ENCODE results near the gene IGFBP3.

IGFBP3 gene

DNA sequence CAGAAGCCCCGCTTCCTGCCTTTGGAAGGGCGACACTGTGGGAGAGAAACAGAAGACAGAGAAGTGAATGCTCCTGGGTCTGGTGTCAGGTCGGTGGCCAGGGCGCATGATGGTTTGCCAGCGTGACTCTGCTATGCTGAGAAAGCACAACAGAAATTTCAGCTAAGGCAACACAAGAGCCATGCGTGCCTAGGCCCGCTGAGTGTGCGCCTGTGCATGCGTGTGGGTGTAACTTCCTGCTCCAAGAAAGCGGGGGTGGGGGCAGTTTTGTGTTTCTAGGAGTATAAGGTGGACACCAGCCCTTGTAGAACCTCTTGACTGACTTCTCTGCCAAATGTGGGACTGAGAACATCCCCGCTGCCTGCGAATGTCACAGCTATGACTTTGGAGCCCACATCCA is 6.2 kb downstream of the IGFBP3 start:
- peak overlapping the region; percentile 59 for H3K27ac Mint-ChIP-seq
- no peaks in the 10 kb centered on the region for H3K9me3 Mint-ChIP-seq
- H3K4me3 Mint-ChIP-seq, result no peak overlapping the region
- H3K4me1 Mint-ChIP-seq, result peaks cover 1% of the 10 kb centered on the region
- H3K36me3 Mint-ChIP-seq, result no peaks in the 10 kb centered on the region
- peaks cover 27% of the 10 kb centered on the region for H3K27me3 Mint-ChIP-seq

DNA sequence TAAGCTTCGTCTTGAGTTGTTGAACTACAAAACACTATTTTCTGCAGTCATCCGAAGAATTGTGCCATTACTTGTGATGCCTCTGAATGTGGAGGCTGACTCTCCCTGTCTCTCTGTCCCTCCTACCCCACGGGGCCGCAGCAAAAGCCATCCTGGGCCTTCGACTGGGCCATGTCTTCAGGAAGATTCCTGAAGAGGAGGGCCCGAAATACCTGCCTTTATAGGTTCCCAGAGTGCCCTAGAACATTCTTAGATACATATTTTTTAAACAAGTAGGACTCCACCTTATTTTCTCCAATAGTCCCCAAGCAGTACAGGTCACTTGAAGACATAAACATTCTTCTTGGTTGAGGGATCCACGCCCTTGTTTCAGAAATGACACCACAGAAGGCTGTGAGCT is 8.1 kb downstream of the IGFBP3 start:
- Mint-ChIP-seq H3K9me3 (no peaks in the 10 kb centered on the region), H3K4me1 (no peaks in the 10 kb centered on the region)

DNA sequence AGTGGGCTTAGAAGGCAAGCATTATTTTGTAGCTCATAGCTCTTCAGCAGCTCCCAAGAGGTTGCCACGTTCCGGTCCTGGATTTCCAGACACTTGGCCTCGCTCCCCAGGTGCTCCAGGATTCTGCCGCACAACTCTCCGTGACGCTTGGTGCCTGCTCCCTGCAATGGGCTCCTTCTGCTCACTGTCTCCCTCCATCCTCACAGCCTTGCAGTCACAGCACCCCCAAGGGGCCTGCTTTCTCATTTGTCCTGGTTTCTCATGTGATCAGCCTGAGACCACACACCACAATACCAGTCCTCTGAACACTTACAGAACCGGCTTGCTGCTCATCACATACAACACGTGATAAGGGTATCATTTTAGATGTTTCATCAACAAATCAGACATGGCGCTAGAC is 9.8 kb downstream of the IGFBP3 start:
- Mint-ChIP-seq H3K36me3 (no peaks in the 10 kb centered on the region), H3K4me1 (no peaks in the 10 kb centered on the region), H3K27me3 (peaks cover 16% of the 10 kb centered on the region), H3K9me3 (peaks cover 2% of the 10 kb centered on the region), H3K4me3 (no peak overlapping the region), H3K27ac (no peak overlapping the region)

More for the DNA sequence above, 8.1 kb downstream of the IGFBP3 start:
- Mint-ChIP-seq H3K27me3 (peaks cover 23% of the 10 kb centered on the region), H3K36me3 (no peaks in the 10 kb centered on the region), H3K27ac (no peak overlapping the region), H3K4me3 (no peak overlapping the region)

DNA sequence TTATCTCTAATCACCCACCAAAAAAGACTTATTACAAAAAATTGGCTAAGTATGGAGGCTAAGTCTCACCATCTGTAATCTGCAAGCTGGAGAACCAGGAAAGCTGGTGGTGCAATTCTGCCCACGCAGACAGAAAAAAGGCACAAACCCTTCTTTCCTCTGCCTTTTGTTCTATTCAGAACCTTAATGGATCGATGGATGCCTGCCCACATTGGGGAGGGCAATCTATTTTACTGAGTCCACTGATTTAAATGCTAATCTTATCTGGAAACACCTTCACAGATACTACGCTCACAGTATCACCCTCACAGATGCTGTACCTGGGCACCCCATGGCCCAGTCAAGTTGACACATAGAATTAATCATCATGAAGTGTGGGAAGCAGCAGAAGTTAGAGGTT is 10.2 kb downstream of the IGFBP3 start:
- Mint-ChIP-seq H3K27me3 (peaks cover 13% of the 10 kb centered on the region), H3K4me3 (no peak overlapping the region), H3K36me3 (no peaks in the 10 kb centered on the region), H3K4me1 (no peaks in the 10 kb centered on the region), H3K27ac (no peak overlapping the region), H3K9me3 (peaks cover 5% of the 10 kb centered on the region)

DNA sequence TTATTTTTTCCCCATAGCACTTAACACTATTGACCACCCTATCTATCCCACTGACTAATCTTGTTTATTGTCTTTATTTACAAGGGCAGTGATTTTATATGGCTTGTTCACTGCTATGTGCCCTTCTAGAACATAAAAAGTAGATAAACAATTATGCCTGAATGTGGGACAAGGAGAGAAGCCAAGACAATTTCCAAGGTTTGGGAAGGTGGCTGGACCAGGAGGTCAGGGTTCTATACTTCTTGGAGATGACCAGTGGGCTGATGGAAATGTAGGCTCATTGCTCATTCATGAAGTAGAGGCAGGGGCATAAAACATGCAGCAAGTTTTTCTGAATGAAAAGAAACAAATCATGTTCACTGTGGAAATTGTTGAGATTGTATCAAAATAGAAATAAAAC is 11.5 kb downstream of the IGFBP3 start:
- H3K9me3 Mint-ChIP-seq, result peaks cover 5% of the 10 kb centered on the region
- no peaks in the 10 kb centered on the region for H3K36me3 Mint-ChIP-seq
- H3K4me1 Mint-ChIP-seq, result no peaks in the 10 kb centered on the region
- H3K4me3 Mint-ChIP-seq, result no peak overlapping the region
- H3K27me3 Mint-ChIP-seq, result peaks cover 8% of the 10 kb centered on the region
- H3K27ac Mint-ChIP-seq, result no peak overlapping the region

DNA sequence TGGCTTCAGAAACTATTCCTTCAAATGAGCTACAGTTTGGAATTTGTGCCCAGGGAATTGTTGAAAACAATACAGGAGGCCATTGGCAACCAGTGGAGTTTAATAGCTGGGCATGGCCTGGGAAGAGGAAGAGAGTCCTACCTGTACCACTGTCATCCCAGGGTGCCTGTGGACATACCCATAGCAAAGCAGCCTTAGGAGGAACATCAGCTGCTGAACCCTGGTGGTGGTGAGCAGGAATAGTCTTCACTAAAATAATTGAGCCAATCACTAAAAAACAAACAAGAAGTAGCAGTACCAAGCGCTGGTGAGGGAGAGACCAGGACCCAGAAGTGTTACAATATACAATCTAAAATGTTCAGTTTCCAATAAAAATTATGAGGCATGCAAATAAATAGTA is 18.3 kb downstream of the IGFBP3 start:
- peaks cover 5% of the 10 kb centered on the region for H3K9me3 Mint-ChIP-seq
- no peak overlapping the region for H3K4me3 Mint-ChIP-seq
- peaks cover 4% of the 10 kb centered on the region for H3K27me3 Mint-ChIP-seq
- no peaks in the 10 kb centered on the region for H3K4me1 Mint-ChIP-seq
- H3K36me3 Mint-ChIP-seq, result no peaks in the 10 kb centered on the region
- H3K27ac Mint-ChIP-seq, result no peak overlapping the region

DNA sequence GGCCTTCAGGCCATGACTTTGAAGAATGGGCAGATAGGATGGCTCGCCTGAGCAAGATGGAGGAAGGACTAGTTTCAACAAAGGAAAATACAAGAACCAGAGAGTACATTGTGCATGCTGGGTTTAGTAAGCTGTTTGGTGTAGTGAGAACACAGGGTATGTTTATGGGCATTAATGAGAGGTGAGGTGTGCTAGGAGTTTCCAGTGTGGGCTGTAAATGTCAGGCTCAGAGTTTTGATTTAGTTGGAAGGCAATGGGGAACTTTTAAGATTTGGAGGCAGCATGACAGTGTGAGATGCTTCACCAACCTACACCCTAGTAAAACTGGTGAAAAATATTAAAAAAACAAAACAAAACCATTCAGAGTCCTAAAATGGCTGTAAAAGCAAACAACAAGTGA is 19.5 kb downstream of the IGFBP3 start:
- Mint-ChIP-seq H3K36me3 (no peaks in the 10 kb centered on the region), H3K9me3 (peaks cover 5% of the 10 kb centered on the region)

DNA sequence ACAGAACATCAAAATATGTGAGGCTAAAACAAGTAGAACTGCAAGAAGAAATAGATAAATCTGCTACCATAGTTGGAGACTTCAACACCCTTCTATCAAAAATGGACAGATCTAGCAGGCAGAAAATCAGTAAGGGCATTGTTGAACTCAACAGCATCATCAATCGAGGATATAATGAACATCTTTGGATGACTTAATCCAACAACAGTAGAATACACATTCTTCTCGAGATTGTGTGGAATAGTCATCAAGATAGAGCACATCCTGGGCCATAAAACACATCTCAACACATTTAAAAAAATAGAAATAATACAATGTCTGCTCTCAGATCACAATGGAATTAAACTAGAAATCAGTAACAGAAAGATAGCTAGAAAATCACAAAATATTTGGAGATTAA is 22.9 kb downstream of the IGFBP3 start:
- Mint-ChIP-seq H3K36me3 (no peaks in the 10 kb centered on the region), H3K4me3 (no peak overlapping the region), H3K27me3 (peaks cover 24% of the 10 kb centered on the region), H3K9me3 (no peaks in the 10 kb centered on the region), H3K4me1 (no peaks in the 10 kb centered on the region), H3K27ac (no peak overlapping the region)

More for the DNA sequence above, 19.5 kb downstream of the IGFBP3 start:
- H3K4me3 Mint-ChIP-seq, result no peak overlapping the region
- H3K4me1 Mint-ChIP-seq, result no peaks in the 10 kb centered on the region
- H3K27me3 Mint-ChIP-seq, result peaks cover 10% of the 10 kb centered on the region
- no peak overlapping the region for H3K27ac Mint-ChIP-seq

DNA sequence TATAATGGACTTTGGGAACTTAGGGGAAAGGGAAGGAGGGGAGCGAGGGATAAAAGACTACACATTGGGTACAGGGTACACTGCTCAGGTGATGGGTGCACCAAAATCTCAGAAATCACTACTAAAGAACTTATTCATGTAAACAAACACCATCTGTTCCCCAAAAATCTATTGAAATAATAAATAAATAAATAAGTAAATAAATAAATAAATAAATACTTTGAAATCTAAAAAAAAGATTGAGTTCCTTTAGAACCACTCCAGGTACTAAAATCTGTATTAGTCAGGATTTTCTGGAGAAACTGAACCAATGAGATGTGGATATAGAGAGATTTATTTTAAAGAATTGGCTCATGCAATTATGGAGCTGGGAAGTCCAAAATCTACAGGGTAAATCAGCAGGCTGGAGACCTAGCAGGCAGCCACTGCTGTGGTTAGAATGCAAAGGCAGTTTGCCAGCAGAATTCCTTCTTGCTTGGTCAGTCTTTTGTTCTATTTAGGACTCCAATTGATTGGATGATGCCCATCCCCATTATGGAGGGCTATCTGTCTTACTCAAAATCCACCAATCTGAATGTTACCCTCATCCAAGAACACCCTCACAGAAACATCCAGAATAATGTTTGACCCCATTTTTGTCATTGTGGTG is 23.9 kb downstream of the IGFBP3 start:
- no peak overlapping the region for H3K27ac Mint-ChIP-seq
- H3K4me3 Mint-ChIP-seq, result no peak overlapping the region
- peaks cover 26% of the 10 kb centered on the region for H3K27me3 Mint-ChIP-seq
- H3K36me3 Mint-ChIP-seq, result no peaks in the 10 kb centered on the region
- H3K9me3 Mint-ChIP-seq, result no peaks in the 10 kb centered on the region
- H3K4me1 Mint-ChIP-seq, result no peaks in the 10 kb centered on the region

DNA sequence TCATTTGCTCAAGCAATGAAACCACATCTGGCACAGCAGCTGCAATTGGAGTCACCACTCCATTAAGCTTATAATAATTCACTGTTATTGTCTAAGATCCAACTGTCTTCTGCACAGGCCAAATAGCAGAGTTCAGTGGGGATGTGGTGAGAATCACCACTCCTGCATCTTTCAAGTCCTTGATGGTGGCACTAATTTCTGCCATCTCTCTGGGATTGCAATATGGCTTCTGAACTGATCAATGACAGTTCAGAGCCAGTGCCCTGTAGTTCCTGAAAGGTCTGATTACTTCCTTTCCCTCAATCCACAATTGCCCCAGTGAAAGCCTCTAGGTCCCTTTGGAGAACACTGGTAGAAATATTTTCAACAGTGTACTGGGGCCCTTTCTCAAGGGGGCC is 26.4 kb downstream of the IGFBP3 start:
- H3K9me3 Mint-ChIP-seq, result no peaks in the 10 kb centered on the region
- H3K36me3 Mint-ChIP-seq, result no peaks in the 10 kb centered on the region
- peaks cover 37% of the 10 kb centered on the region for H3K27me3 Mint-ChIP-seq
- H3K4me1 Mint-ChIP-seq, result no peaks in the 10 kb centered on the region
- no peak overlapping the region for H3K27ac Mint-ChIP-seq
- H3K4me3 Mint-ChIP-seq, result no peak overlapping the region

DNA sequence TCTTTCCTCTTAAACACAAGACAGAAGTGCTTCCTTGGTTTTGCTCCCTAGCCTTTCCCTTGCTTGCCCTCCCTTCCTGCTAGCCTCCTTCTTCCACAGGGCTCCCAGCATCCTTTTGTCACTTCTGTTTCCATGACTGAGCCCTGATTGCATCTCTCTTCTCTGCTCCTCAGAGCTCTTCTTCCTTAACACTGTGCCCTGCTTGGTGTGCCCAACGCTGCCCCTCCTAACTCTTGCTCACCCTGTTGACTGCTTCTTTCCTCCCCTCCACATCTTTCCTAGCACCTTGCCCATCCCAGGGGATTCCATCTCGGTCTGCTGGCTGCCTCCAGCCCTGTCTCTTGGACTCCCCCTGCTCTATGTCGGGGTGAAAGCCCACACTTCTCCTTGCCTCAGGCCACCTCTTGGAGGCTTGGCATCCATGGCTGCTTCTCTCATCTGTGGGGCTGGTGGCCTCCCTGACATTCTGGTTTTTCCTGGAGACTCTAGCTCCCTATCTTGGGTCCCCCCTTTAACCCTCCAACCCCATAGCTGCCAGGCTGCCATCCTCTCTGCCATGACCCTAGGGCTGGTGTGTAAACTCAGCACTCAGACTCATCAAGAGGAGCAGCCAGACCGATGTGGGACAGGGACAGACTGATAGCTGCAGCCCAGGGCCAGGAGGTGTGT is 26.9 kb downstream of the IGFBP3 start:
- Mint-ChIP-seq H3K27me3 (peaks cover 42% of the 10 kb centered on the region), H3K9me3 (no peaks in the 10 kb centered on the region), H3K36me3 (no peaks in the 10 kb centered on the region), H3K4me3 (no peak overlapping the region), H3K4me1 (no peaks in the 10 kb centered on the region), H3K27ac (no peak overlapping the region)

DNA sequence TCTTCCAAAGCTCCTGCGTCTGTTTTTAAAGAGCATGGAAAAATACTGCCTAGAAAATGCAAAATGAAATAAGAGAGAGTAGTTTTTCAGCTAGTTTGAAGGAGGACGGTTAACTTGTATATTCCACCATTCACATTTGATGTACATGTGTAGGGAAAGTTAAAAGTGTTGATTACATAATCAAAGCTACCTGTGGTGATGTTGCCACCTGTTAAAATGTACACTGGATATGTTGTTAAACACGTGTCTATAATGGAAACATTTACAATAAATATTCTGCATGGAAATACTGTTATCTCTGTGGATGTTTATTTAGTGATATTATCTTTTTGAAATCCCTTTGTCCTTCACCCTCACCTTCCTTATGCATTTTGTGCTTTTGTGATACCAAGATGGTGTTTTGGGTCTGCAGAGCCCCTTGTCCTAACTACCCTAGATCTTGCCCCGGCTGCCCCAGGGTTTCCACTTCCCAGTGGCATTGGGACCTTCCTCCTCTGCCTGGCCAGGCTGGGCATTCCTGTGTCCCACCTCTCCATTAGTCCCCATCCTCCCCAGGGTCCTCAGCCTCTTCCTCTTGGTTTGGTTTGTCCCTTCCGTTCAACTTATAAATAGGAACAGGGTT is 27.6 kb downstream of the IGFBP3 start:
- Mint-ChIP-seq H3K27me3 (peaks cover 43% of the 10 kb centered on the region), H3K4me1 (no peaks in the 10 kb centered on the region), H3K9me3 (no peaks in the 10 kb centered on the region), H3K36me3 (no peaks in the 10 kb centered on the region), H3K4me3 (no peak overlapping the region), H3K27ac (no peak overlapping the region)

DNA sequence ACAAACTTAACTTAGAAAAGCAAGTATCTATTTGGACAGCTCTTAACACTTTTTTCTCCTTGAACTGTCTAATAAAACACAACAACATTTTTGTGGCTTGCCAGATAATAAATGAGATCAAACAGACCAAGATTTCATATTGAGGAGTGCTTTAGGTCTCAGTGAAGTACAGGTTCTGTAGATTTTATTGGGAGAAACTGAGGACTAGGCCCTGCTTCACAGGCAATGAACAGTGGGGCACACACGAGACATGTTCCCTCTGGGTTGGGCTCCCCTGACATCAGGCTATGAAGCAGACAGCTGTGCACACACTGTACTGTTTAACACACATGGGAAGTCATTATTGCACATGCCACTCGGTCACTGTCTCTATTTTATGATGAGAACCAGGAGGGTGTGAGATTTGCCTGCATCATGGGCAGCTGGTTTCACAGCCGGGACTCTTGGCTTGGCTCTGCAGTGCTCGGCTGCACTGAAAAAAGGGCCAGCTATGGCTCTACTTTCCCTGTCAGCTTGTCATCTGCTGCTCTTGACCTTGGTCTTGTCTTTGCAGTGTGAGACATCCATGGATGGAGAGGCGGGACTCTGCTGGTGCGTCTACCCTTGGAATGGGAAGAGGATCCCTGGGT is 28.6 kb downstream of the IGFBP3 start:
- H3K4me1 Mint-ChIP-seq, result no peaks in the 10 kb centered on the region
- H3K27ac Mint-ChIP-seq, result no peak overlapping the region
- H3K27me3 Mint-ChIP-seq, result peaks cover 39% of the 10 kb centered on the region
- H3K9me3 Mint-ChIP-seq, result no peaks in the 10 kb centered on the region
- no peak overlapping the region for H3K4me3 Mint-ChIP-seq
- H3K36me3 Mint-ChIP-seq, result no peaks in the 10 kb centered on the region

DNA sequence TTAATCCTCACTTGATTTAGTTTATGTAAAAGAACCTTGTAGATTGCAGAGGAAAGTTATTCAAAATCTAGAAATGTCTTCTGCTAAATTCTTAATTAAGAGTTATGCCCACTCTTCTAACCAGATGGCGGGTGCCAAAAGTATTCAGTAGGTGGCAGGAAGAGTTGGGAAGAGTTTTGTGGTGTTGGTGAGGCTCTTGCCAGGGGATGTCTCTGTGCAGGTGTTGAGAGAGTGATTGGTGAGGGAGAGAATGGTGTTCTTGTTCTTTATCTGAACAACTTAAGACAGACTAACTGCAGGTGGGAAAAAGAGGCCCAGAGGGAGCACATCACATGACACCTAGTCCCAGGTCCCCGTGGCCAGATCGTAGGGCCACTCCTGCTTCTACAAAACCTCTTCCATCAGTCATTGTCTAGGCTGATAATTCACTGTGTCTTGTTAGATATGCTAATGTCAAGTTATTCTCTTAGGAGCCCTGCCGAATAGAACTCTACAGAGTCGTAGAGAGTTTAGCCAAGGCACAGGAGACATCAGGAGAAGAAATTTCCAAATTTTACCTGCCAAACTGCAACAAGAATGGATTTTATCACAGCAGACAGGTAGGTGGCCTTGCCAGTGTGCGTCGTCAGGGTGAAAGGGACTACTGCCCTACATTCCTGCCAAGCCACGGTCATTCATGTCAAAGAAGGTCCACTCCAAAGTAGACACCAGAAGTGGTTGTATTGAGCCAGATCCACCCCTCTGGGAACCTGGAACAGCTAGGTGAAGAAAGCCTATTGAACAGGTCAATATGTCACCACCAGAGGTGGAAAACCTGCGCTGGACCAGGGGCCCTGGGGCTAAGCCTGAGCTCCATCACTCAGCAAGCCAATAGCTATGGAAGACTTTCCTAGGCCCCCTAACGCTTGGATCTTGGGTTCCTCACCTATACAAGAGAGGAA is 29.3 kb downstream of the IGFBP3 start:
- Mint-ChIP-seq H3K4me3 (no peak overlapping the region), H3K4me1 (no peaks in the 10 kb centered on the region), H3K9me3 (no peaks in the 10 kb centered on the region), H3K36me3 (no peaks in the 10 kb centered on the region), H3K27me3 (peaks cover 40% of the 10 kb centered on the region), H3K27ac (no peak overlapping the region)

DNA sequence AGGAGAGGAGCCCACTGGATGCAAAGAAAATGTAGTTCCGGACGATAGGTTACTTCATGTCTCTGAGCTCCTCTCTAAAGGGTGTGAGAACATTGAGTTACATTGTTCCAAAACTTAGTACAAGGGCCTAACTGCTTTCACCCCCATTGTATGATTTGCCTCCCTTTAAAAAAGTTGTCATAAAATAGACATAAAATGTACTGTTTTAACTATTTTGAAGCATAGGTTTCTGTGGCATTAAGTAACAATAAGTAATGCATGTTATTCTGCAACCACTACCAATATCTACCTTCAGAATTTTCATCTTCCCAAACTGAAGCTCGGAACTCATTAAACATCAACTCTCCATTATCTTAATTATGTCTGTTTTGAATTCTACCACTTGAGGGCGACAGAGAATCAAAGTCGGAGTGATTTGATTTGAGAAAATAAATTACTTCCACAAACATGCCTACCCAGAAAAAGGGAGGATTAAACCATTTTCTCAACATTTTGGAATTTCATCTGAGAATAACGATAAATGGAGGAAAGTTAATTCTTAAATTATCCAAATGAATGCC is 30.1 kb downstream of the IGFBP3 start:
- no peaks in the 10 kb centered on the region for H3K9me3 Mint-ChIP-seq
- H3K4me3 Mint-ChIP-seq, result no peak overlapping the region
- H3K36me3 Mint-ChIP-seq, result no peaks in the 10 kb centered on the region
- no peaks in the 10 kb centered on the region for H3K4me1 Mint-ChIP-seq
- no peak overlapping the region for H3K27ac Mint-ChIP-seq
- peaks cover 38% of the 10 kb centered on the region for H3K27me3 Mint-ChIP-seq

Data from activated naive CD4-positive, alpha-beta T cell treated with anti-CD3 and anti-CD28 coated beads, Interleukin-2, amount 50 U/mL, for 24 hours (primary cell).